Activated CD4-positive, alpha-beta T cell treated with anti-CD3 and anti-CD28 coated beads for 1 hour (primary cell): ENCODE results near the gene RHOT1.
"Not testable (repeated sequence)": the region's sequence is repeated elsewhere in the genome, so short reads cannot be mapped to it uniquely, and the experiment has no call there.

Experiments used
- DNase-seq: peaks from one replicate; pipeline ENCODE4 v3.0.0-alpha.2; 2020

The RHOT1 gene

DNA sequence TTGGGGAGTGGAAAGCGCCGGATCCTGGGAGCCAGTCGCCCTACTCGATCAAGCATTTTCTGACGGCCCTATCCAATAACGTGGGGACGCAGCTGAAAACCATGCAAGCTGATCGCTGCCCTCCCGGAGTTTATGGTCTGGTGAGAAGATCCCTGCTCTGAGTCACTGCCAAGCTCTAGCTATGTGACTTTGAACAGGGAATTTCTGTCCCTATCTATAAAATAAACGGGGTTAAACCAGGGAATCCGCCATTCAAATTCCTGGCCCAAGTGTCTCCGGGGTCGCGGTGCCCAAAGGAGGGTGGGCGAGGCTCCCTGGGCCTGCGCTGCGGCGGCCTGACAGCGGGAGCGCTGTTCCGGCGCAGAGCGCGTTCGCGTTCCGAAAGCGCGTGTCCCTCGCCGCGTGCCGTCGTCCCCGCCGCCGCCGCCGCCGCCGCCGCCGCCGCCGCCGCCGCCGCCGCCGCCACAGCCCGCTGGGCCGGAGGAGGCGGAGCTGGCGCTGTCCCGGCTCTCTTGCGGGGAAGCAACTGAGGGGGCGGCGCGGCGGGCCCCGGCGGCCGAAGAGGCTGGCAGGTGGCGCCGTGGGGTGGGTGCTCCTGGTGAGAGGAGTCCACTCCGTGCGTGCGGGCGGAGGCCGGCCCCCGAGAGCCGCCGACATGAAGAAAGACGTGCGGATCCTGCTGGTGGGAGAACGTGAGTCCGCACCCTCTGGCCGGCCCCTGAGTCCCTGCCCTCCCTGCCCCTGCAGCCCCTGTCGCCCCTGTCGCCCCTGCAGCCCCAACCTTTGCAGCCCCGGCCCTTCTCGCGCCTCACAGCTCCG lies at the start of gene RHOT1:
TSS of gene RHOT1 (plus strand) at position 465 of the 819 bp plus-strand sequence. CDS start at position 656, 191 bp downstream.
- DNase-seq = peak; percentile 60

DNA sequence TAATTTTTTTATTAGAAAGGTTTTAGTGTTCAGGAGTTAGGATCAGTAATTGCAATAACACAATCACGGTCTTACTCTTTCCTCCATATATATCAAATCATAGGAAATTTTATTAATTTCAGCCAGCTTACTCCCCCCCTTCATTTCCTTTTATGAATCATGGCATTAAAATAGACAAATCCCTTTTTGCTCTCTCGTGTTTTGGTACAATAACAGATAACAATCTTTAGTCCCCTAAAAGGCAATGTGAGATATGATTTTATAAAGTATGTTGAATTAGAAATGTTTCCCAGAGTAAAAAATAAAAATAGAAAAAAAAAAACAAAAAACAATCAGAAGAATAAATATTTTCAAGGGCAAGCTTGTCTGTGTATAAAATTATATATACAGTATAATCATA lies 42.6 kb upstream of the RHOT1 start:
- DNase-seq = no peak

DNA sequence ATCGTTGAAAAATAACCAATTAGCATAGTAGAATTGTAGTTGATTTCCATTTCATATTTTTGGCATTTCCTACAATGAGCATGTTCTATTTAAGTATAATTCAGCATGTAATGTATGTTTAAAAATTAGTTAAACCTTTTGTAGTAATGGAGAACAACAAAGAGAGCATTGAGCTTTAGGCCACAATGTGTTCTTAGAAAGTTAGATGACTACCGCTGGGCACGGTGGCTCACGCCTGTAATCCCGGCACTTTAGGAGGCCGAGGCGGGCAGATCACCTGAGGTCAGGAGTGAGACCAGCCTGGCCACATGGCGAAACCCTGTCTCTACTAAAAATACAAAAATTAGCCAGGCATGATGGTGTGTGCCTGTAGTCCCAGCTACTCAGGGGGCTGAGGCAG lies 42.0 kb upstream of the RHOT1 start:
- DNase-seq = not testable (repeated sequence)

DNA sequence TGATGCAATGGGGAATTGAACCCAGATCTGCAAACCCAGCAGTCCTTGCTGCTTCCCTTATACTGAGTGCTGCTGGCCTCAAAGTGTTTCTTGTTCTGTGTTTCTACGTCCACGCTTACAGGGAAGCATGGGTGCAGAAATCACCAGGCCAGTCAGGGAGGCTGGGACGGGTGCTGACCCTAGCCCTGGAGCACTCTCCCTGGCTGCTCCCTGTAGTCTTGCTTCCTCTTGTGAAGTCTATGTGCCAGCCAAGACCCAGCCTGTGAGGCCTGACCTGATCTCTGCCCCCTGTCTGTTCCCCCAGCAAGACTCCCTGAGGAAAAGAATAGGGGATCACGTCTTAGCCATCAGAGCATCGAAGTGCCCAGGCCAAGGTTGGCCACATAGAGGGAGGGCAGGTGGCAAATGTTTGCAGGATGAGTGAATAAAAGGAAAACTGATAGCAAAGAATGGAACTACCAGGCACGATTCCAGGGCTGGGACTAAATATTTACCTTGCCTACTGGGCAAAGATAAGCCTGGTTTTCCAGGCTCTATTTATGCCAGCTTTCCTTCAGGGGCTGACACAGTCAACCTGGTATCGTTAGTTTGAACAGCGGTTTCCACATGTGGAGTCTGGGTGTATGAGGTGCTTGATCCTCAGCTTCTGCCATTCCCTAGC lies 41.2 kb upstream of the RHOT1 start:
- no peak for DNase-seq

DNA sequence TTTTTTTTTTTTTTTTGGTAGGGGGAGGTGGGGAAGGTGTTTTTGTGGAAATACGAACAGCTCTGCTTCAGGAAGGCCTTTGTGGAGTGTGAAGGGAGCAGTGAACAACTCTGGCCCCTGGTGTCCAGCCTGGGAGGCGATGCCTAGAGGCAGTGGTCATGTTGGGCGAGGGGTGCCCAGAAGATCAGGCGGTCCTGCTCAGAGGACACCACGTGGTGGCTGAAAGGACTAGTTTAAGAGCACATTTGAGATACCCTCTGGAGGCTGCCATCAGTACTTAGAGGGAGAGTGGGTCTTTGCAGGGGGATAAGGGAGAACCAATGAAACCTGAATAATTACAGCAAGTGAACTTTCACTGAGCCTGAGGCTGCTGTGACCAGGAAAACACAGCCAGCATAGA lies 40.1 kb upstream of the RHOT1 start:
- no peak for DNase-seq

DNA sequence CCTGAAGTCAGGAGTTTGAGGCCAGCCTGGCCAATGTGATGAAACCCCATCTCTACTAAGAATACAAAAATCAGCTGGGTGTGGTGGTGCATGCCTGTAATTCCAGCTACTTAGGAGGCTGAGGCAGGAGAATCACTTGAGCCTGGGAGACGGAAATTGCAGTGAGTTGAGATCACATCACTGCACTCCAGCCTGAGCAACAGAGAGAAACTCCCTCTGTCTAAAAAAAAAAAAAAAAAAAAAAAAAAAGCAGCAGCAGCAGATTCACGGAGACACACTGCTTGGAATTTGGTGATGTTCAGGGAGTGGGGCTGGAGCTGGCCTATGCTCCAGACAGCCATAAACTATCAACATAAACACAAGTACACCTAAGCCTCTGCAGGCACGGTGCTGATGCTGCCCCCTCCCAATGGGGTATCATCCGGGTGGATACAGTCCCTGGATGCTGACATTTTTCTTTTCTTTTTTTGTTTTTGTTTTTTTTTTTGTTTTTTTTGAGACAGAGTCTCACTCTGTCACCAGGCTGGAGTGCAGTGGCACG lies 39.6 kb upstream of the RHOT1 start:
- no peak for DNase-seq

DNA sequence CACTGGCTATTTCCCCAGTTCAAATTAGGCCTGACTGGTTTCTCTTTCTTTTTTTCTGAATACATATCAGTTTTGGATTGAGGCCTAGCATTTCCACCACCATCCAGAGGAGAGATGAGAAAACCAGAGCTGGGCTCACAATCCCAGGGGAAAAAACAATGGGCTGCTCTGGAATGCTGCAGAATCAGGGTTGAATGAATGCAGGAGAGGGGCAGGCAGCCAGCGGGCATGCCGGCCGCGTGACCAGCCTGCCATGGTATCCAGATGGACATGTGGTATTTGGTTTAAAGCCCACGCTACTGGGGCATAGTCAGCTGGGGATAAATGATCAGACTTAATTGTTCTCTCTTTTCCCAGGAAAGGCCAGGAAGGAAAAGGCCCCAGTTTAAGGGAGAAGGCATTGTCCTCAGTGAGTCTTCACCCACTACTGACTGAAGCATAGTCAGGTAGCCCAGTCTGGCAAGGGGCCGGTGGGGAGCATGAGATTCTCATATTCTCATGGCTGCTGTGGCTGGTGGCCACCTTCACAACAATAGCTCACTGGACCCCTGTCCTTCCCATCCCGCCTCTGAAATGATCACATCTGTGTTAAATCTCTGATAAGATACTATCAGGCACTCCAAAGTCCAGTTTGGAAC lies 38.7 kb upstream of the RHOT1 start:
- no peak for DNase-seq

DNA sequence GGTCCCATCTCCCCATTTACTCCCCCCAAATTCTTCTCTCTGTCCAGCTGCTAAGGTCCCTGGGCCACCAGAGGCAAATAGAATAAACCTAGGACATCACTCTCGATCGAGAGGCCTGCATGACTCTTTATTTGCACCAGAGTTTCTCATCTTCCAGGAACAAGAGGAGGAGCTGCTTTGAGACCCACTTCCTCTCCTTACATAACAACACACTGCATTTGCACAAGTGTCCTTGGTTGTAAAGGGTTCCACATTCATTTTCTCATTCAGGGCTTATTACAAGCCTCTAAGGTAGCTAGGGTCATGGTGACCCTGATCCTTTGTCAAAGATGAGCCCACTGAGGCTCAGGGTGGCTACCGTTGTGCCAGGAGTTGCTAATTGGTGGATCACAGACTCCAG lies 38.1 kb upstream of the RHOT1 start:
- no peak for DNase-seq

DNA sequence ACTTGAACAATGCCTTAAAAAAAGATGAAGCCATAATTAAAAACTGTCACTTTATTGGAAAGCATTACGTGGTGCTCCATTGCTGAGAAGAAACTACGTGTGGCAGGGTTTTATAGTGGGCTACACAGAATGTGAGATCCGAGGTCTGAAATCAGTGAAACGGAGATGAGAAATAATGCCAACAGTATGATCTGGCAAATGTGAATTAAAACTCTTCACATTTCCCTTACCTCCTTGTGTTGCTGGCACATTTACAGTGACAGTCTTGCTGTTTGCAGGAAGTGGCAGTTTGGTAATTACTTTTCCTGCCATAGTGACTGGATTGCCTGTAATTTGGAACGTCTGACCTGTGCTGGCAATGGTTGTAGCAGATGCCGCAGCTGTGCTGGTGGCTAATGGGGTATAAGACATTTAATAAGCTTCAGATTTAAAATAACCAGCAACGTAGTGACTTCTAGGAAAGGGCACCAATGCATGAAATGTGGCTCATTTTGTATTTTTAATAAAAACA lies 35.8 kb upstream of the RHOT1 start:
- not testable (repeated sequence) for DNase-seq

DNA sequence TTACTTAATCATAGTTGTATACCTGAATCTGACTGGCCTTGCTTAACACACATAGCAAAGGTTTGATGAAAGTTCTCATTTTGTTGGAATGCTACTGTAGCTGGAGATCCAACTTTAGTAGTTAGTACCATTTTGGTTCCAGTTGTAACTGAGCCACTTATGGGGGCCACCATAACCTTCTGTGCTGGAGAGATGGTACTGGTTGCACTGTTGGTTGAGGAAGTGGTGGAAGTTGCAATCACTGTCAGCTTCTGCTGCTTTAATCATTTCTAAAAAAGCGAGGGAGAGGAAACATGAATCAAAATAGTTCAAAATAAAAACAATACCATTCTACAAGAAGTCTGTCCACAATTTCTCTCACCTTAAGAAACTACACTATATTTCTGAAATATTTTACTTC lies 35.1 kb upstream of the RHOT1 start:
- DNase-seq = not testable (repeated sequence)

DNA sequence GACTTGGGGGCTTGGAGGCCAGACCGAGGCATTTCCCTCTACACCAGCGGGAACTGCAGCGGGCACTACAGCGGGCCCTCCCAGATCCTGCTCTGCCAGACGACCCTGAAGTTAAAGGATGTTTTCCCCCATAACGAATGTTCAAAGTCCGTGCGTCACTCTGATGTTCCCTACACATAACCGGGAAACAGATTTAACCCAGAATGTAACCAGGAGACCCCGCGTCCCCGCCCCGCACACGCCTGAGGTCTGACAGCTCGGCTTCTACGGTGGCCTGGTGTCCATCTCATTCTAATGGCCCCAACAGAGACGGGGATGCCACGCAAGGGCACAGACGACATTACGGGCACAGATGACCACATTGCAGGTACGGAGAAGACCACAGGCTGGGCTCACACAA lies 31.7 kb upstream of the RHOT1 start:
- no peak for DNase-seq

DNA sequence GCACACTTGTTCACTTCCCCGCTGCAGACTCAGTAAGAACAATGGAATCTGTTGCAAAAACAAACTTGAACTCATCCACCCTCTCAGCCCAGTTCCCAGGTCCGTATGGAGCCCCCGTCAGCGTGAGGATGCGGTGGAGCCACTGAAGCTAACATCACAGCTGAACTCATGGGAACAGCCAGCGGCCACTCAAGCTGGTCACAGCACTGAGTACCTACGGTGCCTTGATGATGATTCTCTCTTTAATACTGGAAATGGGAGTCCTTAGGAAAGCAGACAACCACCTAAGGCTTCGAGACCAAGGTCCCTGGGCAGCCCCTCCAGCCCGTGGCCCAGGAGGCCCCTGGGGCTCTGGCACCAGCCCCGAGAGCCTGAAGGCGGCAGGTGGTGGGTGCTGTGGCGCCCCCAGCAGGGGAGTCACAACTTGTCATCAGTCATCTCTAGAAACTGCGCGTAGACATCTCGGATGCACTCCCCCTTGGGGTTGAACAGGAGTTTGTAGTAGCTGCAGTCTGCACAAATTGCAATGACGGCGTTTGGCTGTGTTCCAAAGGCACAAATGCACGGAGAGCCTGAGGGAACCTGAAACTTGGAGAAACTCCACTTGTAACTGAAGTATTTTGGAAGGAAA lies 31.0 kb upstream of the RHOT1 start:
- DNase-seq = no peak

DNA sequence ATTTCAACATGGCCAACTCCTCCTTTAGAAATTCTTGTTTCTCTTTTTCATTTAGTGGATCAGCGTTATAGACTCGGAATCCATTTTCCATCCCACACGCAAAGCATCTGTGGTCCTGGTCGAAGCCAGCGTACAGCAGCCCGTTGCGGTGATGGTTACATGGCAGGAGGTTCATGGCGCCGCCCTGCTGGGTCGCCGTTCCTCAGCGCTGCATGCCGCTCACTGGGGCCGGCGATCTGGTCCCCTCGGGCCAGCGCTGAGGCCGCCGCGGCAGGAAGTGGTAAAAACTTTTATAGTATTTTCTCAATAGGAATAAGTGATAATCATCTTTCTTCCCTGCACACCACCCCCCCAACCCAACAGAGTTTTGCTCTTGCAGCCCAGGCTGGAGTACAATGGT lies 29.9 kb upstream of the RHOT1 start:
- no peak for DNase-seq

DNA sequence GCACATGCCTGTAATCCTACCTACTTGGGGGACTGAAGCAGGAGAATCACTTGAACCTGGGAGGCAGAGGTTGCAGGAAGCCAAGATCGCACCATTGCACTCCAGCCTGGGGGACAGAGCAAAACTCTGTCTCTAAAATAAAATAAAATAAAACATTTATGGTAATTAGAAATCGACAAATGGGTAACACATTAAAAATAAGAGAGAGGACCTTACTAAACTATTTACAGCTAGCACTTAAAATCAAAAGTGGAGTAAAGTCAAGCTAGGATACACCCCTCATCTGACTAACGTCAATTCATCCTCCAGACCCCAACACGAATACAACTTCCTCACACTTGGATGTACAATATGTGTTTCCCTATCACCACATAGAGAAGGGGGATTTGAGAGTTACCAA lies 27.8 kb upstream of the RHOT1 start:
- DNase-seq = no peak

DNA sequence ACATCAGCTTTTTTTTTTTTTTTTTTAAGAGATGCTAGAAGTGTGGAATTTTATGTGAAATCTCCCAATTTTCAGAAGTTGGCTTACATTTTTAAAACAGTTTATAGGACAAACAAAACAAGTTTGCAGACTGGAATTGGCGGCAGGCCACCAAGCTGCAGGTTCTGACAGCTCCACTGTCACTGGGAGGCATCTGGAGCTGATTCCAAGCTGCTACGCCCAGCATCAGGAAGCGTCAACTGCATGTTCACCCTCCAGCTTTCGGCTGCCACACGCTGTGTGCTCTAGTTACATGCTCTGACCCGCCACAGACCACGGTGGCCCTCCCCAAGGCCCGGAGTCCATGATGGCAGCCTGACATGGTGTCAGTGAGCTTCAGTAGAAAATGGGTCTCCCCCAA lies 26.8 kb upstream of the RHOT1 start:
- DNase-seq = not testable (repeated sequence)

DNA sequence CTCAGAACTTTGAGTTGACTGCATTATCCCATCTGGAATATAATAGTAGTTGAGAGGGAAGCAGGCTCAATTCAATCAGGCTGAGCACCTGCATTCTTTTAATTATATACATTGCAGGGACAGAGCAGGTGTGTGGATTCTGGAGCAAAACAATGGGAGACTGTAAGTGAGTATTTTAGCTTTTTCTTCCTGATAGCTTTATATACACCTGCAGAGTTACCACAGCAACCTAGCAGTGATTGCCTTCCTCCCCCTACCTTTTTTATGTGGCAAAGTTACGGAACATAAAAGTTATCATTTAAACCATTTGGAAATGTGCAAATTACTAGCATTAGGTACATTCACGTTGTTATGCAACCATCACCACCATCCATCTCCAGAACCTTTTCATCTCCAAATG lies 25.4 kb upstream of the RHOT1 start:
- DNase-seq = no peak

DNA sequence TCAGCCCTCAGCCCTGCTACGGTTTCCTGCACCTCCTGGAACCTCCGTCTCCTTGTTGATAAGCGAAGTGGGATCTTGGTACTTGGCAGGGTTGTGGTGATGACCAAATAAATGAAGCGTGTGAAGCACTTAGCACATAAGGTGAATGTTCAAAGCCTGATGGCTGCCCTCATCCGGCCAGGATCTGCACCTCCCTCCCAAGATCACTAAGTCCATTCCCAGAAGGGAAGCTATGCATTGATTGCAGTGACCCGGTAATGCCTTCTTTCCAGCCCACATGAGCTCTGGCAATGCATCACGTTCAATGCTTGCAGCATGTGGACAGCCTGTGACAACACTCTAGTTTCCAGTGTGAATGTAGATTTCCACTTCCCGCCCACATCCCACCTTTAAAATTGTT lies 24.9 kb upstream of the RHOT1 start:
- DNase-seq = no peak

DNA sequence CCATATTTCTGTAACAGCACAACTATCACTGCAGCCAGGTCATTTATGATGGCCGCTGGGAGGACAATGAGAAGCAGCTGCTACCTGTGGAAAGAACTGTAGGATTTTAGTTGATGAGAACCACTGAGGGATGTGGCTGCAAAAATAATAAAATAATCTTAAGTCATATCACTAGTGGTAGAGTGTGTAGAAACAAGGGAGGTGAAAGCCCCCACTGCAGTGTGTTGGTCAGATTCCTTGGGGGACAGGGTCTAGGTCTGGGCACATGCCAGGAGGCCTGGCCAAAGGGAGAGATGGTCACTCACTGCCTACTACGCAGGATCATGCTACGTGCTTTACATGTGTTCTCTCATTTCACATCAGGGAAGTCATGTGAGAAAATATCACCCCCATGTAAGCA lies 24.2 kb upstream of the RHOT1 start:
- not testable (repeated sequence) for DNase-seq

DNA sequence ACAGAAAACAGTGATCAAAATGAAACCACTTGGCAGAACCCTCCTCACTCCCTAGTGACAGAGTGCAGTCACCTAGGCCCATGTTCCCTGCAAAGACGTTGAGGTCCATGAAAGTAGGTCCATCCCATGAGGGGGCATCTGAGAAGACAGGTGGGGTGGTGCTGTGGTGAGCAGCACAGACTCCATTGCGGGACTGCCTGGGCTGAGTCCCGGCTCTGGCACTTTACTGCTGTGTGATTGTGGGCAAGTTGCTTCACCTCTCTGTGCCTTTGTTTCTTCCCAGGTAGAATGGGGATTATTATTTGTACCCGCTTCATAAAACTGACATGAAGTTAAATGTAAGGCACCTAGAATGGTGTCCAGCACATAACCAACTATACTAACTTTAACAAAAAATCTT lies 23.5 kb upstream of the RHOT1 start:
- no peak for DNase-seq

DNA sequence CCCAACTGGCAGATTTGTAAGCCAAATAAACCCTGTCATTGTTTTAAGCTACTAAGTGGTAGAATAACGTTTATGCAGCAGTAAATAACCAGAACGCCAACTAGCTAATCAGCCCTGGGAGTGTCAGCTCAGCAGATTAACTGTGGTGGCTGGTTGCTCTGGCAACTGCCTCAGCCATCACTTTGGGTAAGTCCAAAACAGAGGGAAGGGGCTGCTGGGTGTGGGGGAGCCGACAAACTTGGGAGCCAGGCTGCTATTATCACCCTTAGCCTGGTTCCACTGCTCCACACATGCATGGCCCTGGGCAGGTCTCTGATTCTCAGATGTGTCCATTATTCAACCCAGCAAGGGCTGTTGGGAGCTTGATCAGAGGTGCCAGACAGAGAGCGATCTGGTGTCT lies 22.2 kb upstream of the RHOT1 start:
- DNase-seq = no peak

DNA sequence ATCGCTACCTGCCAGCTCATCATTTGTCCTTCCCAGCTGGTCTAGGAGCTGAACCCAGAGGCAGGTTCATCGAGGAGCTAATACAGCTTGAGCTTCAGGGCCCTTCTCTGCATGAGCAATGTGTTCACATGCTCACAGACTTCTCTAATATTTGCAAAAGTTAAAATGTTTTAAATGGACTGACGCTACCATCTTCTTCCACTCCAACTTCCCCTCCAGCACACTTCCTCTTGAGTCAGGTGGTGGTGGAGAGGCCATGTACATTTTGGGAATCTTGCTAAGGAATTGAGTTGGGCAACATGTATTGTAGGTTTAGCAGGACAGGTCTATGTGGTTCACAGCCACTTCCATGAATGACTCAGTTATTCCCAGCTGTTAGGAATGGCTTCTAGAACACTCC lies 21.6 kb upstream of the RHOT1 start:
- no peak for DNase-seq

DNA sequence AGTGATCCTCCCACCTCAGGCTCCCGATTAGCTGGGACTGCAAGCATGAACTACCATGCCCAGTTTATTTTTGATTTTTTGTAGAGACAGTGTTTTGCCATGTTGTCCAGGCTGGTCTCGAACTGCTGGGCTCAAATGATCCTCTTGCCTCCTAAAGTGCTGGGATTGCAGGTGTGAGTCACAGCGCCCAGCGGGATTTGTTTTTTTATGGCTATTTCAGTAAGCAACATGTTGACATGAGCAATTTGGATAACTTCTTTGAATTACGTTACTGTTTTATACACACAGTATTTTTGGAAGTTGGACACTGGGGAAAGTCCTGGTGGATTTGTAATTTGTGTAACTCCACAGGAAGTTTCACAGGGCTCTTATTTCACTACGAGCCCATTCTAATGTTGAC lies 18.5 kb upstream of the RHOT1 start:
- no peak for DNase-seq
